ENCODE results near the gene DLG5.

Gene DLG5

GRCh38 chr10:77821036-77821435, 105.5 kb downstream of the DLG5 start:
- TF ChIP-seq TAF1 (IDR thresholded peaks at IDR 0.05; ENCODE audit: borderline replicate concordance, insufficient read depth, low read length) (no peak), SIN3A (IDR thresholded peaks at IDR 0.05; ENCODE audit: borderline replicate concordance, insufficient read depth, low read length) (no peak), REST (IDR thresholded peaks at IDR 0.05; ENCODE audit: insufficient read depth in 1 of 2, low read depth in 2 of 2, low read length in 2 of 2) (no peak), POLR2AphosphoS5 (IDR thresholded peaks at IDR 0.05; ENCODE audit: low read depth, low read length) (no peak), FOXP2 (optimal IDR thresholded peaks at IDR 0.05; ENCODE audit: borderline replicate concordance, extremely low read depth, extremely low read length, insufficient read depth) (no peak)

DNA sequence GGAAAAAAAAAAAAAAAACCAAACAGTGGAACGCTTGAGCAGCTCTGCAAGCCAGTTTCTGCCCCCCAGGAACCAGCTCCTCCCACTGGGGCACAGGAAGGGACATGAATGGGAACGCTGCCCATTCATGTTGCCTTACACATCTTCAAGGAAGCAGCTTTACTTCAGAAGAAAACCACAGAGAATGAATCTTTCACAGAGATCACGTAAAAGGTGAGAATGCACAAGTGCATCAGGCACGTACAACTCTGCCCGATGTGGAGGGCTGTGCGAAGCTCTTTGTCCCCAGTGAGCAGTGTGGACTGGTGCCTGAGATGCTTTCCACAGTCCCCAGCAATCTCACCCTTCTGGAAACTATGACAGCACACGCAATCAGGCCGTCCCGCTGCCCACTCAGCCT, 106.2 kb downstream of the DLG5 start:
- TF ChIP-seq REST (IDR thresholded peaks at IDR 0.05; ENCODE audit: insufficient read depth in 1 of 2, low read depth in 2 of 2, low read length in 2 of 2) (no peak), TAF1 (IDR thresholded peaks at IDR 0.05; ENCODE audit: borderline replicate concordance, insufficient read depth, low read length) (no peak), POLR2AphosphoS5 (IDR thresholded peaks at IDR 0.05; ENCODE audit: low read depth, low read length) (no peak), SIN3A (IDR thresholded peaks at IDR 0.05; ENCODE audit: borderline replicate concordance, insufficient read depth, low read length) (no peak), FOXP2 (optimal IDR thresholded peaks at IDR 0.05; ENCODE audit: borderline replicate concordance, extremely low read depth, extremely low read length, insufficient read depth) (no peak)

GRCh38 chr10:77819210-77820112, 107.1 kb downstream of the DLG5 start:
- TF ChIP-seq POLR2AphosphoS5 (IDR thresholded peaks at IDR 0.05; ENCODE audit: low read depth, low read length) (no peak), FOXP2 (optimal IDR thresholded peaks at IDR 0.05; ENCODE audit: borderline replicate concordance, extremely low read depth, extremely low read length, insufficient read depth) (no peak), SIN3A (IDR thresholded peaks at IDR 0.05; ENCODE audit: borderline replicate concordance, insufficient read depth, low read length) (no peak), TAF1 (IDR thresholded peaks at IDR 0.05; ENCODE audit: borderline replicate concordance, insufficient read depth, low read length) (no peak), REST (IDR thresholded peaks at IDR 0.05; ENCODE audit: insufficient read depth in 1 of 2, low read depth in 2 of 2, low read length in 2 of 2) (no peak)

DNA sequence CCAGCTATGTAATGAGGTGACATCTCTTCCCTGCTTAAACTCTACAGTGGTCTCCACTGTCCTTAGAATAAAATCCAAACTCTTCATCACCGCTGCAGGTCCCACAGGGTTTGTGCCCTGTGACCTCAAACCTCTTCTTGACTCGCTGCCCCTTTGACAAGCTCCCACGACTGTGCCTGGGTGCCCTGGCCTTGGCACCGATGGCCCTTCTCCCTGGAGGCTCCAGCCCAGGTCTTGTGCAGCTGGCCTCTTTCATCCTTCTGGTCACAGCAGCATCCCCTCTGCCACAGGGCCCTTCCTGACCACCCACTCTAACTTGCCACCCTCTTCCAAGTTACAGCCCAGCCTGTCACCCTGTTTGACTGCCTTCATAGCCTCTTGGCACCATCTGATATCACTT, 108.2 kb downstream of the DLG5 start:
- no peak for TF ChIP-seq TAF1 (IDR thresholded peaks at IDR 0.05; ENCODE audit: borderline replicate concordance, insufficient read depth, low read length)
- TF ChIP-seq POLR2AphosphoS5 (IDR thresholded peaks at IDR 0.05; ENCODE audit: low read depth, low read length): no peak
- TF ChIP-seq REST (IDR thresholded peaks at IDR 0.05; ENCODE audit: insufficient read depth in 1 of 2, low read depth in 2 of 2, low read length in 2 of 2): no peak
- no peak for TF ChIP-seq FOXP2 (optimal IDR thresholded peaks at IDR 0.05; ENCODE audit: borderline replicate concordance, extremely low read depth, extremely low read length, insufficient read depth)
- TF ChIP-seq SIN3A (IDR thresholded peaks at IDR 0.05; ENCODE audit: borderline replicate concordance, insufficient read depth, low read length): no peak

All from PFSK-1 (cell line).